Osteocyte (in vitro differentiated cells): Measurements from ENCODE around the gene PABPC1L2B. TPM values are rescaled to one million over a fixed set of nuclear protein-coding genes. Genes with fewer than 3 reads are reported as not detected.
A peak's percentile ranks its signal among the peaks of the same experiment; 100 is the strongest.
"Not testable (repeated sequence)": the region's sequence is repeated elsewhere in the genome, so short reads cannot be mapped to it uniquely, and the experiment has no call there.

Experiments used
- DNase-seq: peaks from one replicate; pipeline ENCODE4 v3.0.0; 2021; ENCODE audit warnings: mixed read lengths; ENCODE audit not compliant: unreplicated experiment; ENCODE audit errors: extremely low spot score
- H3K27ac Mint-ChIP-seq: one replicate; pipeline ENCODE4 v1.8.0; 2021; ENCODE audit warnings: mild to moderate bottlenecking, mixed read lengths; ENCODE audit not compliant: unreplicated experiment
- H3K27me3 Mint-ChIP-seq: one replicate; pipeline ENCODE4 v1.8.0; 2021; ENCODE audit warnings: mixed read lengths; ENCODE audit not compliant: unreplicated experiment
- H3K36me3 Mint-ChIP-seq: one replicate; pipeline ENCODE4 v1.8.0; 2021; ENCODE audit warnings: mixed read lengths; ENCODE audit not compliant: unreplicated experiment
- H3K4me1 Mint-ChIP-seq: one replicate; pipeline ENCODE4 v1.8.0; 2021; ENCODE audit warnings: mixed read lengths; ENCODE audit not compliant: unreplicated experiment
- H3K4me3 Mint-ChIP-seq: one replicate; pipeline ENCODE4 v1.8.0; 2021; ENCODE audit warnings: mild to moderate bottlenecking, moderate library complexity, mixed read lengths; ENCODE audit not compliant: unreplicated experiment
- H3K9me3 Mint-ChIP-seq: one replicate; pipeline ENCODE4 v1.8.0; 2021; ENCODE audit warnings: mixed read lengths; ENCODE audit not compliant: unreplicated experiment
- long read RNA-seq: library from polyadenylated mRNA; unstranded; transcript quantifications from one replicate; pipeline ENCODE4 v2.0.0, GENCODE V29; 2021
- total RNA-seq: library from RNA; stranded (reverse); gene quantifications from 2 replicates; pipeline ENCODE4 v1.2.1, GENCODE V29; 2021
- TF ChIP-seq, protein P1 (sequence below): fragments of 200-600 bp; sonication (generic); IDR thresholded peaks from 2 replicates; pipeline ENCODE4 v1.5.0; 2021; ENCODE audit warnings: antibody characterized with exemption, mild to moderate bottlenecking, moderate library complexity

Gene PABPC1L2B
- not detected in 2 replicates for total RNA-seq
- long read RNA-seq: 0 reads

DNA sequence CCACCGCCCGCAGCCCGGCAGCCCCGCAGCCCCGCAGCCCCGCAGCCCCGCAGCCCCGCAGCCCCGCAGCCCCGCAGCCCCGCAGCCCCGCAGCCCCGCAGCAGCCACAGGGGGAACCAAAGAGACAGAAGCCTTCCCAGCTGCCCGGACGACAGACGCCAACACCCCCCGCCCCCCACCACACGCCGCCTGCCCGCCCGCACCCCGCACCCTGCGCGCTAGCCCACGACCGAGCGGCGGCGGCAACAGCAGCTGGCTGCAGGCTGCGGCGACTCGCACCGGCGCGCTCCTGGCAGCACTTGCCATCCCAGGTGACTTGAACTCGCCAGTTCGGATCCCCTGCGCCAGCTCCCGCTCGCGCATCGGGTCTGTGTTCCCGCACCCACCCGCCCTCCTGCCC lies at the start of gene PABPC1L2B:
TSS of gene PABPC1L2B (plus strand) at position 207 of the 400 bp plus-strand sequence. CDS start 704 bp downstream, outside the sequence.
- H3K27ac Mint-ChIP-seq, H3K27me3 Mint-ChIP-seq, H3K4me3 Mint-ChIP-seq, H3K4me1 Mint-ChIP-seq, DNase-seq, H3K9me3 Mint-ChIP-seq, H3K36me3 Mint-ChIP-seq: not testable (repeated sequence)

DNA sequence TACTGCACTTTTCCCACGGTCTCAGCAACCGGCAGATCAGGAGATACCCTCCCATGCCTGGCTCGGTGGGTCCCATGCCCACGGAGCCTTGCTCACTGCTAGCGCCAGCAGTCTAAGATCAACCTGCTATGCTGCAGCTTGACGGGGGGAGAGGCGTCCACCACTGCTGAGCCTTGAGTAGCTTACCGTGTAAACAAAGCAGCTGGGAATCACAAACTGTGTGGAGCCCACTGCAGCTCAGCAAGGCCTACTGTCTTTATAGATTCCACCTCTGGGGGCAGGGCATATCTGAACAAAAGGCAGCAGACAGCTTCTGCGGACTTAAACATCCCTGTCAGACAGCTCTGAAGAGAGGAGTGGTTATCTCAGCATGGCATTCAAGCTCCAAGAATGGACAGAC lies 42.8 kb upstream of the PABPC1L2B start:
- H3K27ac Mint-ChIP-seq, H3K4me3 Mint-ChIP-seq, H3K36me3 Mint-ChIP-seq, H3K4me1 Mint-ChIP-seq, H3K9me3 Mint-ChIP-seq, DNase-seq, H3K27me3 Mint-ChIP-seq: not testable (repeated sequence)

DNA sequence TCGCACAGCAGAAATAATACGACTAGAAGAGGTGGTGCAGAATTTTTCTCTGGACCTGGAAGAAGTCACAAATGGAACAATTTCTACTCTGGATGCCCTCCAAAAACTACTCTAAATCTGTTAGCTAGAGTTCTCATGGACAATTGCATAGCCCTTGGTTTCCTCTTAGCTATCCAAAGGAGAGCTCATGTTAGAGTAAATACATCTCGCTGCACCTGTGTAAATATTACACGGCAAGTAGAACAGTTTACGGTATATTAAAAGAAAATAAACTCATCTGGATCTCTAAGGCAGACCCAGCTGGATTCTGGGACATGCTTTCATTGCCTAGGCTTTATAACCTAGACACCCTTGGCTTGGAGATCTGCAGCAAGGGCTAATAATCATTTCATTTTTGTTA lies 30.9 kb upstream of the PABPC1L2B start:
- H3K4me1 Mint-ChIP-seq, DNase-seq, H3K9me3 Mint-ChIP-seq, H3K4me3 Mint-ChIP-seq, H3K36me3 Mint-ChIP-seq, H3K27me3 Mint-ChIP-seq, H3K27ac Mint-ChIP-seq: not testable (repeated sequence)

DNA sequence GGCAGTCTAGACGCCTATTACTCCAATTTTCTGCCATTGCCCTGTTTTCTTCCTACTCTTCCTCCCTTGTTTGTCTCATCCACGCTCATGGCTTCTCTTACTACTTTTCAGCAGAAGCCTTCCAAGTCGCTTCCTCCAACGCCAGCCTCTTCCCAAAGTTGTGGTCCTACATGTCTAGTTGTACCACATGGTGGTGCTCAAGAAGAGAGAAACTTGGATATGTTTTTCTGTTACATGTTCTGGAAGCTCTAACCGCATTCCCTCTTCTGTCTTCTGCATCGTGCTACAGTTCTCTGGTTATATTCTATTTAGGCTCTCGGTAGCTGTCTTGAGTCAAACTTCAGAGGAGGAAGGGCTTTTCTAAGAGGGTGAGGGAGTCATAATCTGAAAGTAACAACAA lies 27.9 kb upstream of the PABPC1L2B start:
- not testable (repeated sequence) for H3K4me3 Mint-ChIP-seq, H3K27ac Mint-ChIP-seq, H3K9me3 Mint-ChIP-seq, H3K4me1 Mint-ChIP-seq, DNase-seq, H3K36me3 Mint-ChIP-seq, H3K27me3 Mint-ChIP-seq

DNA sequence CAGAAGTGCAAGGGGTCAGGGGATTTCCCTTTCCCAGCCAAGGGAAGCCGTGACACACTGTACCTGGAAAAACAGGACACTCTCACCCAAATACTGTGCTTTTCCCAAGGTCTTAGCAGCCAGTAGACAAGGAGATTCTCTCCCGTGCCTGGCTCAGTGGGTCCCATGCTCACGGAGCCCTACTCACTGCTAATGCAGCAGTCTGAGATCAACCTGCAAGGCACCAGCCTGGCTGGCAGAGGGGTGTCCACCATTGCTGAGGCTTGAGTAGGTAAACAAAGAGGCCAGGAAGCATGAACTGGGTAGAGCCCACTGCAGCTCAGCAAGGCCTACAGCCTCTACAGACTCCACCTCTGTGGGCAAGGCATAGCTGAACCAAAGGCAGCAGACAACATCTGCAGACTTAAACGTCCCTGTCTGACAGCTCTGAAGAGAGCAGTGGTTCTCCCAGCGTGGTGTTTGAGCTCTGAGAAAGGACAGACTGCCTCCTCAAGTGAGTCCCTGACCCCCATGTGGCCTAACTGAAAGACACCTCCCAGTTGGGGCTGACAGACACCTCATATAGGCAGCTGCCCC lies 21.8 kb upstream of the PABPC1L2B start:
- H3K9me3 Mint-ChIP-seq: peaks cover 25% of the 10 kb centered on the region
- H3K4me1 Mint-ChIP-seq, H3K36me3 Mint-ChIP-seq, H3K27me3 Mint-ChIP-seq, H3K27ac Mint-ChIP-seq, H3K4me3 Mint-ChIP-seq: not testable (repeated sequence)
- DNase-seq: peak; percentile 64

DNA sequence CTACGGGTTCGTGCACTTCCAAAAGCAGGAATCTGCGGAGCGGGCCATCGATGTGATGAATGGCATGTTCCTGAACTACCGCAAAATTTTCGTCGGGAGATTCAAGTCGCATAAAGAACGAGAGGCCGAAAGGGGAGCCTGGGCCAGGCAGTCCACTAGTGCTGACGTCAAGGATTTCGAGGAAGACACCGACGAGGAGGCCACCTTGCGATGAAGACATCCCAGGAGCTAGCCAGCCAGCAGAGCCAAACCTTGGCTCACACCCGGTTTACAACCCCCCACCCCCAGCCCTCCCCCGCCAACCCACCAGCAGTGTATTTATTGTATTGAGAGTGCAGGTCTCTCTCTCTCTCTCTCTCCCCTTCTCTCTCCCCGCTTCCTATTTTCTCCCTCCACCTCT lies 1.3 kb downstream of the PABPC1L2B start:
- DNase-seq, H3K9me3 Mint-ChIP-seq, H3K36me3 Mint-ChIP-seq, H3K4me3 Mint-ChIP-seq, H3K27me3 Mint-ChIP-seq, H3K4me1 Mint-ChIP-seq, H3K27ac Mint-ChIP-seq: not testable (repeated sequence)

DNA sequence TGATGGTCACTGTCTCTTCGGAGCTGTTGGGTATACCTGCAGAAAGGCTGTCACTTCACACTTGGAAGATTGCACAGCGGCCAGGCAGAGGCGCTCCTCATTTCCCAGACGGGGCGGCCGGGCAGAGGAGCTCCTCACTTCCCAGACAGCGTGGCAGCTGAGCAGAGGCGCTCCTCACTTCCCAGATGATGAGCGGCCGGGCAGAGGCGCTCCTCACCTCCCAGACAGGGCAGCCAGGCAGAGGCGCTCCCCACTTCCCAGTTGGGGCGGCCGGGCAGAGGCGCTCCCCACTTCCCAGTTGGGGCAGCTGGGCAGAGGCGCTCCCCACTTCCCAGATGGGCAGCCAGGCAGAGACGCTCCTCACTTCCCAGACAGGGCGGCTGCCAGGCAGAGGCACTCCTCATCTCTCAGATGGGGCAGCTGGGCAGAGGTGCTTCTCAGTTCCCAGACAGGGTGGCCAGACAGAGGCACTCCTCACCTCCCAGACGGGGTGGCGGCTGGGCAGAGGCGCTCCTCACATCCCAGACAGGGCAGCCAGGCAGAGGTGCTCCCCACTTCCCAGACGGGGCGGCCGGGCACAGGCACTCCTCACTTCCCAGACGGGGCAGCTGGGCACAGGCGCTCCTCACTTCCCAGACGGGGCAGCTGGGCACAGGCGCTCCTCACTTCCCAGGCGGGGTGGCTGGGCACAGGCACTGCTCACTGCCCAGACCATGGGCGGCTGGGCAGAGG lies 18.8 kb downstream of the PABPC1L2B start:
- Mint-ChIP-seq H3K27me3 (no peaks in the 10 kb centered on the region), H3K9me3 (peaks cover 50% of the 10 kb centered on the region), H3K4me3 (no peak overlapping the region), H3K27ac (no peak overlapping the region), H3K36me3 (peaks cover 3% of the 10 kb centered on the region), H3K4me1 (no peaks in the 10 kb centered on the region)
- TF ChIP-seq, protein P1, sequence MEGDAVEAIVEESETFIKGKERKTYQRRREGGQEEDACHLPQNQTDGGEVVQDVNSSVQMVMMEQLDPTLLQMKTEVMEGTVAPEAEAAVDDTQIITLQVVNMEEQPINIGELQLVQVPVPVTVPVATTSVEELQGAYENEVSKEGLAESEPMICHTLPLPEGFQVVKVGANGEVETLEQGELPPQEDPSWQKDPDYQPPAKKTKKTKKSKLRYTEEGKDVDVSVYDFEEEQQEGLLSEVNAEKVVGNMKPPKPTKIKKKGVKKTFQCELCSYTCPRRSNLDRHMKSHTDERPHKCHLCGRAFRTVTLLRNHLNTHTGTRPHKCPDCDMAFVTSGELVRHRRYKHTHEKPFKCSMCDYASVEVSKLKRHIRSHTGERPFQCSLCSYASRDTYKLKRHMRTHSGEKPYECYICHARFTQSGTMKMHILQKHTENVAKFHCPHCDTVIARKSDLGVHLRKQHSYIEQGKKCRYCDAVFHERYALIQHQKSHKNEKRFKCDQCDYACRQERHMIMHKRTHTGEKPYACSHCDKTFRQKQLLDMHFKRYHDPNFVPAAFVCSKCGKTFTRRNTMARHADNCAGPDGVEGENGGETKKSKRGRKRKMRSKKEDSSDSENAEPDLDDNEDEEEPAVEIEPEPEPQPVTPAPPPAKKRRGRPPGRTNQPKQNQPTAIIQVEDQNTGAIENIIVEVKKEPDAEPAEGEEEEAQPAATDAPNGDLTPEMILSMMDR: no peak
- no peak for DNase-seq

DNA sequence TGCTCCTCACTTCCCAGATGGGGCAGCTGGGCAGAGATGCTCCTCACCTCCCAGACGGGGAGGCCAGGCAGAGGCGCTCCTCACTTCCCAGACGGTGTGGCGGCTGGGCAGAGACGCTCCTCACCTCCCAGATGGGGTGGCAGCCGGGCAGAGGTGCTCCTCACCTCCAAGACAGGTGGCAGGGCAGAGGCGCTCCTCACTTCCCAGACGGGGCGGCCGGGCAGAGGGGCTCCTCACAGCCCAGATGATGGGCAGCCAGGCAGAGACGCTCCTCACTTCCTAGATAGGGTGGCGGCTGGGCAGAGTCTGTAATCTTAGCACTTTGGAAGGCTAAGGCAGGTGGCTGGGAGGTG lies 19.3 kb downstream of the PABPC1L2B start:
- H3K27ac Mint-ChIP-seq, H3K27me3 Mint-ChIP-seq, H3K4me1 Mint-ChIP-seq, DNase-seq, H3K36me3 Mint-ChIP-seq, H3K4me3 Mint-ChIP-seq: not testable (repeated sequence)
- H3K9me3 Mint-ChIP-seq: peaks cover 51% of the 10 kb centered on the region
